Kidney (tissue), 14 donors: ENCODE data around the gene FARS2. TPM values are rescaled to one million over a fixed set of nuclear protein-coding genes. Genes with fewer than 3 reads are reported as not detected.

ENCODE experiments used
- DNase-seq, 5 donors: peaks; one replicate each; pipeline ENCODE4 v3.0.0-alpha.2; 2013 to 2020
- FAIRE-seq: peaks from 2 replicates; lab custom pipeline; 2012; peaks lifted over from hg19 to GRCh38; lab: Jason Lieb, UNC
- H3K27ac ChIP-seq, 2 donors: one replicate each; pipeline ENCODE4 v1.7.0; 2013; ENCODE audit warnings: low read depth in 2 of 2, low read length in 2 of 2, inconsistent platforms in 1 of 2
- H3K27me3 ChIP-seq: one replicate; pipeline ENCODE4 v1.7.1; 2013; ENCODE audit warnings: low read length, inconsistent platforms; ENCODE audit not compliant: control insufficient read depth, insufficient read depth
- H3K36me3 ChIP-seq, 3 donors: one replicate each; pipeline versions ENCODE4 v1.7.0 to v1.7.1; 2013; ENCODE audit warnings: low read length in 3 of 3, control low read depth in 1 of 3, inconsistent platforms in 1 of 3; ENCODE audit not compliant: insufficient read depth in 3 of 3, control insufficient read depth in 2 of 3
- H3K4me1 ChIP-seq, 3 donors: one replicate each; pipeline versions ENCODE4 v1.7.0 to v1.7.1; 2013; ENCODE audit warnings: low read length in 3 of 3, inconsistent platforms in 1 of 3, low read depth in 1 of 3; ENCODE audit not compliant: control insufficient read depth in 2 of 3, insufficient read depth in 2 of 3
- H3K4me3 ChIP-seq, 3 donors: one replicate each; pipeline versions ENCODE4 v1.7.0 to v1.8.1; 2013; ENCODE audit warnings: low read length in 3 of 3, control low read depth in 1 of 3, inconsistent platforms in 1 of 3
- H3K9ac ChIP-seq, 3 donors: one replicate each; pipeline versions ENCODE4 v1.7.0 to v1.7.1; 2013; ENCODE audit warnings: low read length in 3 of 3, control low read depth in 1 of 3, inconsistent platforms in 1 of 3
- H3K9me3 ChIP-seq, 3 donors: one replicate each; pipeline versions ENCODE4 v1.7.0 to v1.7.1; 2013; ENCODE audit warnings: low read length in 3 of 3, control low read depth in 1 of 3, inconsistent platforms in 1 of 3; ENCODE audit not compliant: control insufficient read depth in 2 of 3, insufficient read depth in 1 of 3
- intact Hi-C: fragments of 100-400 bp; cut with DNase I; formaldehyde crosslinking; loops from one replicate; pipeline ENCODE4 v1.11.1; 2022
- polyA plus RNA-seq: library from polyadenylated mRNA; stranded (reverse); fragments of 350-450 nt; fragmentation: Illumina TruSeq; extraction: RNeasy Lipid Tissue Mini Kit (QIAGEN cat#74804); gene quantifications from one replicate; pipeline ENCODE4 v1.2.3, GENCODE V29; 2014; ENCODE audit warnings: low read depth, low replicate concordance; ENCODE audit not compliant: insufficient read depth
- total RNA-seq: library from RNA; stranded (reverse); fragmentation: NEBNext Ultra II Directional; extraction: Animal tissue kit (Norgen Biotek cat#: 25700); gene quantifications from one replicate; pipeline ENCODE4 v1.2.1, GENCODE V29; 2021
- TF ChIP-seq, protein P1 (sequence below): IDR thresholded peaks from 3 replicates; pipeline ENCODE4 v1.5.1; 2012; ENCODE audit warnings: mild to moderate bottlenecking, moderate library complexity, borderline replicate concordance; ENCODE audit not compliant: insufficient read depth; ENCODE audit errors: extremely low read depth
- donor health status: control.
- donor health status: control.
- donor health status: control.
- donor health status: control.
- donor health status: control.
- donor health status: DM: yes; HTN: yes; CAD: no.
- donor health status: Normal renal cell carcinoma (clear cell type).

Gene FARS2
- total and polyA plus RNA-seq, 2 donors from 2014 or later, result 22.1 to 24.8 TPM

DNA sequence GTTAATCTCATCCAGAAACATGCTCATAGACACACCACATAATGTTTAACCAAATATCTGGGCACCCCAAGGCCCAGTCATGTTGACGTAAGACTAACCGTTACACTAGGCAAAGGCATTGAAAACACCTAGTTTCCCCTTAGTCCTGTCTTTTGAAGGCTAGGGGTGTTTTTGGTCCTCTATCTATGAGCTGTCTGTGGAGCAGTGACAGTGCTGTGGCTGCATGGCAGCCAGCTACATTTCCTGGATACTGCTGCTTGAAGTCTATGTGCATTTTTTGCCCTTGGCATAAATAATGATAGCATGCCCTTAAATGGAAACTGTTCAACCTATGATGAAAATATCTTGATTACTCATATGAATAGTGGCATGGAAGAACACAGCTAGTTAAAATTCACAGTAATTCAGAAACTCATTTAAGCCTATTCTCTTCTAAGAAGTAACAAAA, 18.6 kb downstream of the FARS2 start:
- DNase-seq (no peak), FAIRE-seq (no peak)
- intact Hi-C loops, result no loop called here
- TF ChIP-seq, protein P1, sequence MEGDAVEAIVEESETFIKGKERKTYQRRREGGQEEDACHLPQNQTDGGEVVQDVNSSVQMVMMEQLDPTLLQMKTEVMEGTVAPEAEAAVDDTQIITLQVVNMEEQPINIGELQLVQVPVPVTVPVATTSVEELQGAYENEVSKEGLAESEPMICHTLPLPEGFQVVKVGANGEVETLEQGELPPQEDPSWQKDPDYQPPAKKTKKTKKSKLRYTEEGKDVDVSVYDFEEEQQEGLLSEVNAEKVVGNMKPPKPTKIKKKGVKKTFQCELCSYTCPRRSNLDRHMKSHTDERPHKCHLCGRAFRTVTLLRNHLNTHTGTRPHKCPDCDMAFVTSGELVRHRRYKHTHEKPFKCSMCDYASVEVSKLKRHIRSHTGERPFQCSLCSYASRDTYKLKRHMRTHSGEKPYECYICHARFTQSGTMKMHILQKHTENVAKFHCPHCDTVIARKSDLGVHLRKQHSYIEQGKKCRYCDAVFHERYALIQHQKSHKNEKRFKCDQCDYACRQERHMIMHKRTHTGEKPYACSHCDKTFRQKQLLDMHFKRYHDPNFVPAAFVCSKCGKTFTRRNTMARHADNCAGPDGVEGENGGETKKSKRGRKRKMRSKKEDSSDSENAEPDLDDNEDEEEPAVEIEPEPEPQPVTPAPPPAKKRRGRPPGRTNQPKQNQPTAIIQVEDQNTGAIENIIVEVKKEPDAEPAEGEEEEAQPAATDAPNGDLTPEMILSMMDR, result no peak
- no peaks in the 10 kb centered on the region for H3K9me3 ChIP-seq
- H3K27me3 ChIP-seq, result no peaks in the 10 kb centered on the region
- no peak overlapping the region for H3K9ac ChIP-seq
- no peak overlapping the region for H3K27ac ChIP-seq
- H3K36me3 ChIP-seq, result peaks cover 0 to 2% (median 0%) of the 10 kb centered on the region in 3 donors
- H3K4me3 ChIP-seq, result no peak overlapping the region
- H3K4me1 ChIP-seq, result no peaks in the 10 kb centered on the region

DNA sequence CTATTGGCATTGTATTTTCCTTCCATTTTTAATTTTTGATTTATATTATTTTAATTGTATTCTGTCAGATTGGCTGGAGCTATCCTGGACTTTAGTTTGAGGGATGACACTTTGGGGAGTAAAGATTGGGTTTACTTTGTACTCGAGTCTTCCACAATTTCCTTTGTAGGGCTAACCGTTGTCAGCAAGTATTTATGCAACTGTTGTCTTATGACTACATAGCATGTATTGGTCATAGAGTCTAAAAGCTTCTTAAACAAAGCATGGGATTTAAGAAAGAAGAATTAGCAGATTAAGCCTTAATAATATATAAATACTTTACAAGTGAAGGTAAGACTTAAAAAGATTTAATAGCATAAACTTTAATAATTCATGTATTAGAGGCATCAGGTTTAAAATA, 19.6 kb downstream of the FARS2 start:
- no peak for FAIRE-seq
- no peak for DNase-seq
- TF ChIP-seq, protein P1, result no peak
- no peaks in the 10 kb centered on the region for H3K27me3 ChIP-seq
- no peaks in the 10 kb centered on the region for H3K4me1 ChIP-seq
- no peak overlapping the region for H3K4me3 ChIP-seq
- intact Hi-C loops, result no loop called here
- no peak overlapping the region for H3K9ac ChIP-seq
- H3K36me3 ChIP-seq, result peaks cover 0 to 2% (median 0%) of the 10 kb centered on the region in 3 donors
- H3K27ac ChIP-seq, result no peak overlapping the region
- no peaks in the 10 kb centered on the region for H3K9me3 ChIP-seq

DNA sequence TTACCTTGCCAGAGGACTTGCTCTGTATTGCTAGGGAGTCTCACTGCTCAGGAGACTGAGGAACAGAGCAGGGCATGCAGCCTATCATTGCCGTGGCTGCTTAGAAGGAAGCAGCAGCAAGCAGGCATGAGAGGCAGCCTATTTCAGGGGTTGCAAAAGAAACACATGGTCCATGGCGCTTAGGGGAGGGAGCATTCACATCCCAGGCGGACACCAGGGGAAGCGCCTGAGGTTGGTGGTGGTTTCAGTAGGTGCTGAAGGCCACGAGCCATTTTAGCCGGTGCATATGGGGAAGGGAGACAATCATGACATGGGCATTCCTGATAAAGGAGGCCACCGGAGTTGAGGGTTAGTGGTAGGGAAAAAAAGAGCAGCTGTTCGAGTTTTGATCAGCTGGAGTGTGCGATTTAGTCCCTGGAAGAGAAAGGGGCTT, 20.9 kb downstream of the FARS2 start:
- no peaks in the 10 kb centered on the region for H3K4me1 ChIP-seq
- H3K4me3 ChIP-seq, result no peak overlapping the region
- peaks cover 0 to 2% (median 0%) of the 10 kb centered on the region in 3 donors for H3K36me3 ChIP-seq
- no peak for DNase-seq
- no peak for FAIRE-seq
- TF ChIP-seq, protein P1, result no peak
- H3K9me3 ChIP-seq, result no peaks in the 10 kb centered on the region
- no peaks in the 10 kb centered on the region for H3K27me3 ChIP-seq
- no peak overlapping the region for H3K9ac ChIP-seq
- intact Hi-C loops, result no loop called here
- no peak overlapping the region for H3K27ac ChIP-seq

DNA sequence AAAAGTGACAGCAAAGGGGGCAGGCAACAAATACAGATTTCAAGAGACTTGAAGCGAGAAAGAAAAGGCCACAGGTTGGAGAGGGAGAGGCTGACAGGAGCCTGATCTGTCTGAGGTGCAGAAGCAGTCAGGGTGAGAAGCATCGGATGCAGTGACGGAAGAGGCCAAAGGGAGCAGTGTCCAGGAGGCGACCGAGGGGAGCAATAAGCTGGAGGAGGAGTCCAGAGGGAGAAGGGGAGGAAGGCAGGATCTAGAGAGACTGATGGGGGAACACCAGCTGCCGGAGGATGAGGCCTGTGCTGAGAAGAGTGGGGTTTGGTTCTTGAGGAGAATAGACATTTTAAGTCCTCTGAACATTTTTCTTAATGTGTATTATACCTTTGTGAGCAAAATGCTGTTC, 23.8 kb downstream of the FARS2 start:
- TF ChIP-seq, protein P1, result no peak
- no peaks in the 10 kb centered on the region for H3K9me3 ChIP-seq
- FAIRE-seq (no peak), DNase-seq (no peak)
- intact Hi-C loops, result no loop called here
- no peak overlapping the region for H3K9ac ChIP-seq
- H3K27ac ChIP-seq, result no peak overlapping the region
- H3K4me1 ChIP-seq, result no peaks in the 10 kb centered on the region
- no peaks in the 10 kb centered on the region for H3K27me3 ChIP-seq
- H3K36me3 ChIP-seq, result no peaks in the 10 kb centered on the region
- H3K4me3 ChIP-seq, result no peak overlapping the region
